PFSK-1 (cell line): ENCODE data around the gene KCNJ15.

Source experiments
- FOXP2 ChIP-seq: optimal IDR thresholded peaks from 2 replicates; pipeline ENCODE3; 2011; ENCODE audit warnings: borderline replicate concordance, control low read depth, inconsistent platforms; ENCODE audit not compliant: insufficient read depth; ENCODE audit errors: extremely low read length, extremely low read depth
- POLR2AphosphoS5 ChIP-seq: IDR thresholded peaks from 2 replicates; pipeline ENCODE4 v1.6.1; 2012; ENCODE audit warnings: low read depth, mild to moderate bottlenecking, control low read depth, low read length, moderate library complexity
- SIN3A ChIP-seq: IDR thresholded peaks from 2 replicates; pipeline ENCODE4 v1.6.1; 2012; ENCODE audit warnings: mild to moderate bottlenecking, low read length, moderate library complexity, borderline replicate concordance; ENCODE audit not compliant: insufficient read depth
- TAF1 ChIP-seq: IDR thresholded peaks from 2 replicates; pipeline ENCODE4 v1.6.1; 2012; ENCODE audit warnings: low read length, control low read depth, borderline replicate concordance; ENCODE audit not compliant: insufficient read depth
- TF ChIP-seq, protein P1 (sequence below), 2 experiments: IDR thresholded peaks; 2 replicates each; pipeline versions ENCODE4 v1.6.1 to v1.8.0; 2011 to 2012; ENCODE audit warnings: low read depth in 2 of 2, low read length in 2 of 2, control low read depth in 1 of 2, inconsistent platforms in 1 of 2, mild to moderate bottlenecking in 1 of 2, moderate library complexity in 1 of 2; ENCODE audit not compliant: insufficient read depth in 1 of 2

KCNJ15 gene

DNA sequence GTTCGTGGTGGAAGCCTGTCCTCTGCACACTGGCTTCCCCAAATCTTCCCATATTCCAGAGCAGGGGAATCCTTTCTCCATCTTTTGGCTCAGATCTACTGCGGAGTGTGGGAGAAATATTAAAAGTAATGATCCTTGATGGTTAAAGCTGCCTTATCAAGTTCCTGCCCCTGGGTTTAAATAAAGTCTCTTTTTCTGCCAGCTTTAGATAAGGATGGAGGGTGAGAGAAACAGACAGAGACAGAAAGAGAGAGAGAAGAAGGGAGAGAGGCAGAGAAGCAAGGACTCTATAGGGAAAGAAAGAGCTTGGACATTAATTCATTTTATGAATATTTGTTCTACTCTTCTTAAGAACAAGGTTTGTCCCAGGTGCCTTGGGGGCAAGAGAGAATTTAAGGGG is 98.0 kb downstream of the KCNJ15 start:
- no peak for TF ChIP-seq FOXP2
- TF ChIP-seq POLR2AphosphoS5, result no peak
- TF ChIP-seq, protein P1, sequence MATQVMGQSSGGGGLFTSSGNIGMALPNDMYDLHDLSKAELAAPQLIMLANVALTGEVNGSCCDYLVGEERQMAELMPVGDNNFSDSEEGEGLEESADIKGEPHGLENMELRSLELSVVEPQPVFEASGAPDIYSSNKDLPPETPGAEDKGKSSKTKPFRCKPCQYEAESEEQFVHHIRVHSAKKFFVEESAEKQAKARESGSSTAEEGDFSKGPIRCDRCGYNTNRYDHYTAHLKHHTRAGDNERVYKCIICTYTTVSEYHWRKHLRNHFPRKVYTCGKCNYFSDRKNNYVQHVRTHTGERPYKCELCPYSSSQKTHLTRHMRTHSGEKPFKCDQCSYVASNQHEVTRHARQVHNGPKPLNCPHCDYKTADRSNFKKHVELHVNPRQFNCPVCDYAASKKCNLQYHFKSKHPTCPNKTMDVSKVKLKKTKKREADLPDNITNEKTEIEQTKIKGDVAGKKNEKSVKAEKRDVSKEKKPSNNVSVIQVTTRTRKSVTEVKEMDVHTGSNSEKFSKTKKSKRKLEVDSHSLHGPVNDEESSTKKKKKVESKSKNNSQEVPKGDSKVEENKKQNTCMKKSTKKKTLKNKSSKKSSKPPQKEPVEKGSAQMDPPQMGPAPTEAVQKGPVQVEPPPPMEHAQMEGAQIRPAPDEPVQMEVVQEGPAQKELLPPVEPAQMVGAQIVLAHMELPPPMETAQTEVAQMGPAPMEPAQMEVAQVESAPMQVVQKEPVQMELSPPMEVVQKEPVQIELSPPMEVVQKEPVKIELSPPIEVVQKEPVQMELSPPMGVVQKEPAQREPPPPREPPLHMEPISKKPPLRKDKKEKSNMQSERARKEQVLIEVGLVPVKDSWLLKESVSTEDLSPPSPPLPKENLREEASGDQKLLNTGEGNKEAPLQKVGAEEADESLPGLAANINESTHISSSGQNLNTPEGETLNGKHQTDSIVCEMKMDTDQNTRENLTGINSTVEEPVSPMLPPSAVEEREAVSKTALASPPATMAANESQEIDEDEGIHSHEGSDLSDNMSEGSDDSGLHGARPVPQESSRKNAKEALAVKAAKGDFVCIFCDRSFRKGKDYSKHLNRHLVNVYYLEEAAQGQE (IDR thresholded peaks at IDR 0.05; ENCODE audit: insufficient read depth in 1 of 2, low read depth in 2 of 2, low read length in 2 of 2), result no peak
- no peak for TF ChIP-seq TAF1
- no peak for TF ChIP-seq SIN3A

DNA sequence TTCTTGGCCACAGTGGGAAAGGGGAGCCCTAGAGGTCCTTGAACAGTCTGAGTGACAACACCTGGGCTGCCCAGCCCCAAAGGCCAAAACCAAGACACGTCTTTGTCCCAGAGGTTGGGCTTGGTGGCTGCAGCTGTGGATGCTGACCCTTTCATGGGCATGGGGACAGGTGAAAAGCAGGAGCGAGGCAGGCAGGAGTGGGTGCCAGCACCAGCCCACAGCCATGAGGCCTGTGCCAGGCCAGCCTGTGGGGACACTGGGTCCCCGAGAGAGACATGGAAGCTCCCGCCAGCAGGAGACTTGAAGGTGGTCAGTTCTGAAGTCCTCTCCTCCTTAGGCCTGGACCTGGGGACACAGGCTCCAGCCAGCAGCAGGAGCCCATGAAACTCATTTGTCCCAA is 98.6 kb downstream of the KCNJ15 start:
- TF ChIP-seq, protein P1 (IDR thresholded peaks at IDR 0.05; ENCODE audit: insufficient read depth in 1 of 2, low read depth in 2 of 2, low read length in 2 of 2), result no peak
- no peak for TF ChIP-seq SIN3A
- TF ChIP-seq FOXP2, result no peak
- TF ChIP-seq POLR2AphosphoS5, result no peak
- no peak for TF ChIP-seq TAF1

DNA sequence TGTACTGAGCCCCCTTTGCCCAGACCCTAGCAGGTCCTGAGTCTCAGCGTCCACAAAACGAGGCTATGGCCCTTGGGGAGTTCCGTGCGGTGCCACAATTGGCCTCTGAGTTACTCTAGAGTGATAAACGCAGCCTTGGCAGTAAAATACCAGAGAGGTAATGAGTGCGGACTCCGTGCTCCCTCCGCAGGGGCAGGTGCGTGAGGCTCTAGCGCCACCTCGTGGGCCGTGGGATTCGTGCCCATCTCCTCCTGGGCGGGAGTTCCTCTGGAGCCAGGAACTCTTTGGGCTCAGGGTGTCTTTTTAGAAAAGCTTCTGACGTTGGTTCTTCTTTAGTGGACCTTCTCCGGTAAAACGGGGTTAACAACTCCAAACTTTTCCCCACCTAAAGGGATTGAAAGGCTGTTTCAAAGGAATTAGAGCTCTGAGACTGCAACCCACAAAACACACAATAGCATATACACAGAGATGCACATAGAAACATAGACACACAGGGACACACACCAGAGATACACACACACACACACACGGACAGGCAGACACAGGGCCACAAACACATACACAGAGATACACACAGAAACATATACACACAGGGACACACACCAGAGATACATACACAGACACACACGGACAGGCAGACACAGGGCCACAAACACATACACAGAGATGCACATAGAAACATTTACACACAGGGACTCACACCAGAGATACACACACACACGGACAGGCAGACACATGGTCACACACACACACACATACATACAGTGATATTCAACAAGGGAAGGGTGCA is 99.4 kb downstream of the KCNJ15 start:
- TF ChIP-seq SIN3A, result no peak
- TF ChIP-seq TAF1, result no peak
- no peak for TF ChIP-seq FOXP2
- TF ChIP-seq, protein P1 (IDR thresholded peaks at IDR 0.05; ENCODE audit: insufficient read depth in 1 of 2, low read depth in 2 of 2, low read length in 2 of 2), result no peak
- TF ChIP-seq POLR2AphosphoS5, result no peak
